Right hindlimb (tissue), 1 donor: ENCODE measurements around the gene BNC2.

Source experiments
- DNase-seq: peaks from one replicate; pipeline ENCODE4 v3.0.0-alpha.2; 2018

The BNC2 gene

GRCh38 chr9:16624744-16625117 is 245.7 kb downstream of the BNC2 start:
- no peak for DNase-seq

- DNase-seq, result no peak
Observed at GRCh38 chr9:16623989-16624743, 246.3 kb downstream of the BNC2 start.

GRCh38 chr9:16622541-16622940 is 247.9 kb downstream of the BNC2 start:
- no peak for DNase-seq

- DNase-seq, result no peak
Observed at GRCh38 chr9:16619914-16620520, 250.5 kb downstream of the BNC2 start.

GRCh38 chr9:16619402-16619801 is 251.1 kb downstream of the BNC2 start:
- no peak for DNase-seq

GRCh38 chr9:16618524-16618923 is 251.9 kb downstream of the BNC2 start:
- no peak for DNase-seq

- no peak for DNase-seq
Observed at GRCh38 chr9:16616686-16617085, 253.8 kb downstream of the BNC2 start.

- no peak for DNase-seq
Observed at GRCh38 chr9:16615451-16615850, 255.0 kb downstream of the BNC2 start.

GRCh38 chr9:16613605-16614004 is 256.9 kb downstream of the BNC2 start:
- DNase-seq, result no peak

- DNase-seq, result no peak
Observed at GRCh38 chr9:16613051-16613450, 257.4 kb downstream of the BNC2 start.

- no peak for DNase-seq
Observed at GRCh38 chr9:16612627-16613026, 257.8 kb downstream of the BNC2 start.

GRCh38 chr9:16611983-16612382 is 258.5 kb downstream of the BNC2 start:
- no peak for DNase-seq

- no peak for DNase-seq
Observed at GRCh38 chr9:16611001-16611400, 259.5 kb downstream of the BNC2 start.

GRCh38 chr9:16610538-16610937 is 259.9 kb downstream of the BNC2 start:
- DNase-seq, result no peak

- no peak for DNase-seq
Observed at GRCh38 chr9:16608906-16609305, 261.6 kb downstream of the BNC2 start.

GRCh38 chr9:16602494-16602893 is 268.0 kb downstream of the BNC2 start:
- DNase-seq, result no peak

- no peak for DNase-seq
Observed at GRCh38 chr9:16601991-16602390, 268.5 kb downstream of the BNC2 start.

GRCh38 chr9:16598316-16598715 is 272.2 kb downstream of the BNC2 start:
- no peak for DNase-seq

GRCh38 chr9:16597136-16597535 is 273.3 kb downstream of the BNC2 start:
- no peak for DNase-seq

- no peak for DNase-seq
Observed at GRCh38 chr9:16595227-16595626, 275.2 kb downstream of the BNC2 start.

GRCh38 chr9:16594787-16595186 is 275.7 kb downstream of the BNC2 start:
- no peak for DNase-seq

- no peak for DNase-seq
Observed at GRCh38 chr9:16593746-16594145, 276.7 kb downstream of the BNC2 start.

- no peak for DNase-seq
Observed at GRCh38 chr9:16591092-16591491, 279.4 kb downstream of the BNC2 start.

- DNase-seq, result no peak
Observed at GRCh38 chr9:16585591-16585990, 284.9 kb downstream of the BNC2 start.

GRCh38 chr9:16579872-16580432 is 290.5 kb downstream of the BNC2 start:
- no peak for DNase-seq
